PC-9 (cell line): Measurements from ENCODE around the gene MDC1. TPM values are rescaled to one million over a fixed set of nuclear protein-coding genes. Genes with fewer than 3 reads are reported as not detected.

ENCODE experiments used
- BruUV-seq: library from RNA; stranded (reverse); fragments of 400-500 nt; replicated peaks from 2 replicates; lab custom pipeline; 2021; lab: Mats Ljungman, UMichigan
- CTCF ChIA-PET: fragments of 300-600 bp; sonication (Branson Sonifier 250); formaldehyde crosslinking; loops from one replicate; lab custom pipeline; 2022; ENCODE audit warnings: antibody characterized with exemption; lab: Charles Lee
- POLR2A ChIA-PET: fragments of 300-600 bp; sonication (Branson Sonifier 250); formaldehyde crosslinking; loops from one replicate; lab custom pipeline; 2022; ENCODE audit warnings: antibody characterized with exemption; ENCODE audit not compliant: unreplicated experiment; lab: Charles Lee
- DNase-seq, 2 experiments: peaks; one replicate each; pipeline versions ENCODE4 v3.0.0 to v3.0.0-alpha.2; 2015 to 2022; ENCODE audit warnings: mixed read lengths in 1 of 2
- H2AFZ ChIP-seq: fragments of 200-600 bp; sonication (generic); 2 replicates; pipeline ENCODE4 v1.8.1; 2017; ENCODE audit warnings: antibody characterized with exemption
- H3F3A ChIP-seq: fragments of 200-600 bp; sonication (generic); 2 replicates; pipeline ENCODE4 v1.8.1; 2017; ENCODE audit warnings: antibody characterized with exemption, mild to moderate bottlenecking, low read depth; ENCODE audit not compliant: insufficient read depth
- H3K27ac ChIP-seq: fragments of 200-600 bp; sonication (generic); 2 replicates; pipeline ENCODE4 v1.6.1; 2016; ENCODE audit warnings: mixed run types
- H3K27me3 ChIP-seq: fragments of 200-600 bp; sonication (generic); 2 replicates; pipeline ENCODE4 v1.6.1; 2016; ENCODE audit warnings: low read depth, mixed run types; ENCODE audit not compliant: insufficient read depth
- H3K36me3 ChIP-seq: fragments of 200-600 bp; sonication (generic); 2 replicates; pipeline ENCODE4 v1.6.1; 2016; ENCODE audit warnings: low read depth, mixed run types
- H3K4me1 ChIP-seq: fragments of 200-600 bp; sonication (generic); replicated peaks from 2 replicates; pipeline ENCODE4 v1.6.1; 2016; ENCODE audit warnings: mixed run types; ENCODE audit not compliant: insufficient read depth
- H3K4me2 ChIP-seq: fragments of 200-600 bp; sonication (generic); 2 replicates; pipeline ENCODE4 v1.6.1; 2017; ENCODE audit warnings: mixed run types
- H3K4me3 ChIP-seq: fragments of 200-600 bp; sonication (generic); 2 replicates; pipeline ENCODE4 v1.6.1; 2016; ENCODE audit warnings: mixed run types
- H3K79me2 ChIP-seq: fragments of 200-600 bp; sonication (generic); 2 replicates; pipeline ENCODE4 v1.6.1; 2017; ENCODE audit warnings: low read depth, mixed run types
- H3K9me2 ChIP-seq: fragments of 200-600 bp; sonication (generic); 2 replicates; pipeline ENCODE4 v1.8.1; 2017; ENCODE audit warnings: mild to moderate bottlenecking; ENCODE audit not compliant: insufficient read depth
- H3K9me3 ChIP-seq: fragments of 200-600 bp; sonication (generic); 2 replicates; pipeline ENCODE4 v1.8.1; 2016; ENCODE audit warnings: low read depth; ENCODE audit not compliant: insufficient read depth
- H4K20me1 ChIP-seq: fragments of 200-600 bp; sonication (generic); 2 replicates; pipeline ENCODE4 v1.8.1; 2017; ENCODE audit not compliant: insufficient read depth
- EZH2 ChIP-seq: fragments of 200-600 bp; sonication (generic); IDR thresholded peaks from 2 replicates; pipeline ENCODE4 v1.8.0; 2017; ENCODE audit warnings: antibody characterized with exemption, low read depth
- intact Hi-C: fragments of 100-400 bp; cut with micrococcal nuclease; formaldehyde crosslinking; loops from one replicate; pipeline ENCODE4 v1.10.0; 2022; ENCODE audit not compliant: unreplicated experiment
- total RNA-seq: library from RNA; stranded (reverse); gene quantifications from 2 replicates; pipeline ENCODE4 v1.2.3, GENCODE V29; 2021
- TF ChIP-seq, protein P1 (sequence below): fragments of 200-600 bp; sonication (generic); conservative IDR thresholded peaks from 2 replicates; pipeline ENCODE4 v1.6.1; 2017; ENCODE audit warnings: mixed run types, antibody characterized with exemption, mild to moderate bottlenecking, moderate library complexity

Gene MDC1
- total RNA-seq, 1 experiment from 2014 or later = 81.6 TPM

DNA sequence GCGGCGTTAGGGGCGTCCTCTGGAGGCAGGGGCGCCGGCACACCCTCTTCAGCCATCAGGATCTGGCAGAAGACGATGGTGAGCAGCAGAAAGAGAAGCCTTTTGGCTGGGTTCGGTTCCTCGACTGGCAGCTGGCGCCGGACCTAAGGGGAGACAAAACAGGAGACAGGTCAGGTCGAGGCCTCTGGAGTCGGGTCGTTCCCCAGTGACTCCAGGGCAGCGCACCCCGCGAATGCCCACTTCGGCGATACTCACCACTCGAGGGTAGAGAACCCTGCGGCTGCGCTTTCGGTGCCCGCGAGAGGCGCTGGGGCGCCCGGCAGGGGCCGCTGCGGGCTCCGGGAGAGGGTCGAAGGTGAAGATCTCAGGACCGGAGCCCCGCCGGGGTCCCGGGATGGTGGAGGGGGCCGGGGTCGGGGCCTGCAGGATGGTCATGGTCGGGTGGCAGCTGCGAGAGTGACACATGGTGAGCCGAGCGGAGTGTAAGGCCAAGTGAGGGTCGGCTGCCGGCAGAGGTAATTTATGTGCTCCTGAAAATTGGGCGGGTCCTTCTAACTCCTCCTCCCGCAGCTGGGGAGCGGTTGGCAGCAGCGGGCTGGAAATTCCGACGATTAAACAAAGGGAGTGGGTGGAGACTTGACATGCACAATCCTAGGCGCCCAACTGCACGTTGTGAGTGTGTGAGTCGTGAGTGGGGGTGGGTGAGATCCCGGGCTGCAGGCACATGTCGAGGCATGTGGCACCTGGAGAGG is 27.1 kb upstream of the MDC1 start, which contains the start of gene IER3:
TSS of gene IER3 (minus strand) at position 494 of the 752 bp plus-strand sequence. CDS start at position 465, 29 bp downstream.
- Histone ChIP-seq H3K4me3 (peak within 1 kb of the TSS; percentile 86), H3K9me3 (no peaks in the 10 kb centered on the region), H4K20me1 (no peaks in the 10 kb centered on the region; the same call in 1 of the 2 replicates), H3K4me1 (peaks cover 60% of the 10 kb centered on the region), H3K9me2 (no peaks in the 10 kb centered on the region), H3K27me3 (no peaks in the 10 kb centered on the region), H2AFZ (no peak within 1 kb of the TSS), H3K36me3 (peaks cover 25% of the 10 kb centered on the region), H3F3A (peaks cover 46% of the 10 kb centered on the region), H3K27ac (peak within 1 kb of the TSS; percentile 93), H3K79me2 (peaks cover 67% of the 10 kb centered on the region), H3K4me2 (peak within 1 kb of the TSS; percentile 68)
- peak; percentile 81 to 93 for DNase-seq
- ChIA-PET CTCF (interaction anchor here (0.7 kb wide), 1 partner anchor 17 kb away, joined by 6 read pairs; no protein-coding TSS in a partner anchor), POLR2A (interaction anchor here (0.5 to 1.5 kb wide), 8 partner anchors 8 to 163 kb away, joined by 3 to 13 read pairs (median 4); no protein-coding TSS in a partner anchor)
- intact Hi-C loops = loop anchor here (1.0 to 5.0 kb wide), 2 partner anchors 38 to 328 kb away; no protein-coding TSS in a partner anchor
- BruUV-seq = TSS peak; percentile 91
- TF ChIP-seq, protein P1, sequence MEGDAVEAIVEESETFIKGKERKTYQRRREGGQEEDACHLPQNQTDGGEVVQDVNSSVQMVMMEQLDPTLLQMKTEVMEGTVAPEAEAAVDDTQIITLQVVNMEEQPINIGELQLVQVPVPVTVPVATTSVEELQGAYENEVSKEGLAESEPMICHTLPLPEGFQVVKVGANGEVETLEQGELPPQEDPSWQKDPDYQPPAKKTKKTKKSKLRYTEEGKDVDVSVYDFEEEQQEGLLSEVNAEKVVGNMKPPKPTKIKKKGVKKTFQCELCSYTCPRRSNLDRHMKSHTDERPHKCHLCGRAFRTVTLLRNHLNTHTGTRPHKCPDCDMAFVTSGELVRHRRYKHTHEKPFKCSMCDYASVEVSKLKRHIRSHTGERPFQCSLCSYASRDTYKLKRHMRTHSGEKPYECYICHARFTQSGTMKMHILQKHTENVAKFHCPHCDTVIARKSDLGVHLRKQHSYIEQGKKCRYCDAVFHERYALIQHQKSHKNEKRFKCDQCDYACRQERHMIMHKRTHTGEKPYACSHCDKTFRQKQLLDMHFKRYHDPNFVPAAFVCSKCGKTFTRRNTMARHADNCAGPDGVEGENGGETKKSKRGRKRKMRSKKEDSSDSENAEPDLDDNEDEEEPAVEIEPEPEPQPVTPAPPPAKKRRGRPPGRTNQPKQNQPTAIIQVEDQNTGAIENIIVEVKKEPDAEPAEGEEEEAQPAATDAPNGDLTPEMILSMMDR = peak; percentile 51; the same call in 1 of the 2 replicates
- no peak for TF ChIP-seq EZH2

DNA sequence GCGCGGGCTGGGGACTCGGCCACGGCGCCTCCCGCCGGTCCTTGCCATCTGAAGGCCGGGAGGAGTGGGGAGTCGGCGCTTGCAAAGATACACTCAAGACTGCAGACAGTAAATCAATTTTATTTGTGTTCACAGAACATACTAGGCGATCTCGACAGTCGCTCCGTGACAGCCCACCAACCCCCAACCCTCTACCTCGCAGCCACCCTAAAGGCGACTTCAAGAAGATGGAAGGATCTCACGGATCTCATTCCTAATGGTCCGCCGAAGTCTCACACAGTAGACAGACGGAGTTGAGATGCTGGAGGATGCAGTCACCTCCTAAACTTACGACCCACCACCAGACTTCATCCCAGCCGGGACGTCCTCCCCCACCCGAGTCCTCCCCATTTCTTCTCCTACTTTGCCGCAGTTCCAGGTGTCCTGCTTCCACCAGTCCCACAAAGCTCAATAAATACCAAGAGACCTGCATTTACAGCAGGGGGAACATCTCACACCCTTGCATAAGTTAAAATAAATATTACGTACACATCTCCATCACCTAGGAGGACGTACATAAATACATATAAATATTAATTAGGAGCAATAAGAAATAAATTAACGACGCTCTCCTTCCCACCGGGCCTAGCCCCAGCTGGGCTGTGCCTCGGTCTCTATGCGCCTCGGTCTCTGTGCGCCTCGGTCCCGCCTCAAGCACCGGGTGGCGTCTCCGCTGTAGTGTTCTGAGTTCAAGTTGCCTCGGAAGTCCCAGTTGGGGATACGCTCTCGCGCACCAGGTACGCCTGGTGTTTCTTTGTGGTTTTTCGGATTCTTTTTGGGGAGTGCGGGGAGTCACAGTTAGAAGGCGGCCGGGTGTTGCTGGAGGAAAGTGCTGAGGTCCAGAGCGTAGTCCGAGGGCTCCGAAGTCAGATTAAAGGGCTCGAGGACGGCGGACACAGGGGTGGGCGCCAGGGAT is 26.3 kb upstream of the MDC1 start:
- Histone ChIP-seq H3K79me2 (peaks cover 76% of the 10 kb centered on the region), H3K4me3 (peak overlapping the region; percentile 86), H4K20me1 (no peaks in the 10 kb centered on the region; the same call in 1 of the 2 replicates), H3K4me2 (peak overlapping the region; percentile 68), H3K27ac (peak overlapping the region; percentile 93), H3K9me3 (no peaks in the 10 kb centered on the region), H3K4me1 (peaks cover 59% of the 10 kb centered on the region), H3K36me3 (peaks cover 32% of the 10 kb centered on the region), H3F3A (peaks cover 45% of the 10 kb centered on the region), H2AFZ (no peak overlapping the region), H3K9me2 (no peaks in the 10 kb centered on the region), H3K27me3 (no peaks in the 10 kb centered on the region)
- TF ChIP-seq, protein P1 = no peak
- no peak for TF ChIP-seq EZH2
- ChIA-PET CTCF (no interaction called here), POLR2A (interaction anchor here (0.6 to 1.5 kb wide), 4 partner anchors 9 to 77 kb away, joined by 3 to 13 read pairs (median 8); no protein-coding TSS in a partner anchor)
- DNase-seq = no peak
- intact Hi-C loops = loop anchor here (1.0 to 5.0 kb wide), 4 partner anchors 9 to 329 kb away; partner anchors contain the start of gene TUBB
- BruUV-seq = TSS peak; percentile 99
